ENCODE results near the gene ACACA. TPM values are rescaled to one million over a fixed set of nuclear protein-coding genes. Genes with fewer than 3 reads are reported as not detected.

ACACA gene
- total and polyA plus RNA-seq, 2 donors (not counting 1 experiment from before 2014, with no cell fraction given): 45.2 to 123 TPM

DNA sequence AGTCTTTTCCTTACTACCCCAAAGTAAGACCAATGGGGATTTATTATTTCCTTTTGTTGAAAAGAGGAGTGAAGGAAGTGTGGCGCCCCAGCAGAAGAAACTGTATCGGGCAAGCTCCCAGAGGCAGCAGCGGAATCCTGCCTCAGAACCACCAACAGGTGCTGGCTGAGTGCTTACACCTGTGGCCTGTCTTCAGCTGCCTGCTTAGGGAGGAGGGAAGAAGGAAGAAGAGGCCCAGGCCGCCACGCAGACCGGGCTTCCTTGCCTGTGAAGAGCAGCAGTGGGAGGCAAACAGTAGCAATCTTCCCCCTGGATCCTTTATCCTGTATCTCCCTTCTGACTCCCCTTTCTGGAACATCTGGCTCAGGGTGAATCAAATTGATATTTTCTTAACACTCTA, 323.2 kb downstream of the ACACA start:
- no peak for TF ChIP-seq EZH2 (IDR thresholded peaks at IDR 0.05; ENCODE audit: low read length, missing control alignments)
- TF ChIP-seq, protein P1, sequence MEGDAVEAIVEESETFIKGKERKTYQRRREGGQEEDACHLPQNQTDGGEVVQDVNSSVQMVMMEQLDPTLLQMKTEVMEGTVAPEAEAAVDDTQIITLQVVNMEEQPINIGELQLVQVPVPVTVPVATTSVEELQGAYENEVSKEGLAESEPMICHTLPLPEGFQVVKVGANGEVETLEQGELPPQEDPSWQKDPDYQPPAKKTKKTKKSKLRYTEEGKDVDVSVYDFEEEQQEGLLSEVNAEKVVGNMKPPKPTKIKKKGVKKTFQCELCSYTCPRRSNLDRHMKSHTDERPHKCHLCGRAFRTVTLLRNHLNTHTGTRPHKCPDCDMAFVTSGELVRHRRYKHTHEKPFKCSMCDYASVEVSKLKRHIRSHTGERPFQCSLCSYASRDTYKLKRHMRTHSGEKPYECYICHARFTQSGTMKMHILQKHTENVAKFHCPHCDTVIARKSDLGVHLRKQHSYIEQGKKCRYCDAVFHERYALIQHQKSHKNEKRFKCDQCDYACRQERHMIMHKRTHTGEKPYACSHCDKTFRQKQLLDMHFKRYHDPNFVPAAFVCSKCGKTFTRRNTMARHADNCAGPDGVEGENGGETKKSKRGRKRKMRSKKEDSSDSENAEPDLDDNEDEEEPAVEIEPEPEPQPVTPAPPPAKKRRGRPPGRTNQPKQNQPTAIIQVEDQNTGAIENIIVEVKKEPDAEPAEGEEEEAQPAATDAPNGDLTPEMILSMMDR (conservative IDR thresholded peaks at IDR 0.05 in 1 of 2, IDR thresholded peaks at IDR 0.05 in 1 of 2; ENCODE audit: low read depth in 1 of 2, low read length in 2 of 2): no peak
- peak in 1 of 2 donors; percentile 12 for DNase-seq (ENCODE audit: low read depth in 2 of 2)
- Histone ChIP-seq H2AFZ (ENCODE audit: low read length) (no peak overlapping the region), H3K27me3 (ENCODE audit: control insufficient read depth, insufficient read depth, low read length) (no peaks in the 10 kb centered on the region), H3K9me3 (ENCODE audit: control insufficient read depth, insufficient read depth, low read depth, low read length) (no peaks in the 10 kb centered on the region), H3K27ac (ENCODE audit: insufficient read depth, low read length) (no peak overlapping the region), H4K20me1 (ENCODE audit: control insufficient read depth, extremely low read depth, insufficient read depth, low read length) (no peaks in the 10 kb centered on the region), H3K4me3 (replicated peaks in 1 of 4; ENCODE audit: control extremely low read depth in 1 of 4, insufficient read depth in 1 of 4, low read depth in 3 of 4, low read length in 4 of 4) (no peak overlapping the region), H3K36me3 (ENCODE audit: control insufficient read depth, insufficient read depth, low read length) (peaks cover 15% of the 10 kb centered on the region), H3K9ac (ENCODE audit: insufficient read depth, low read length) (no peak overlapping the region), H3K79me2 (ENCODE audit: control insufficient read depth, insufficient read depth, low read length) (no peaks in the 10 kb centered on the region), H3K4me1 (ENCODE audit: control insufficient read depth, extremely low read depth, insufficient read depth, low read length) (no peaks in the 10 kb centered on the region), H3K4me2 (ENCODE audit: extremely low read depth, insufficient read depth, low read length) (no peak overlapping the region)

DNA sequence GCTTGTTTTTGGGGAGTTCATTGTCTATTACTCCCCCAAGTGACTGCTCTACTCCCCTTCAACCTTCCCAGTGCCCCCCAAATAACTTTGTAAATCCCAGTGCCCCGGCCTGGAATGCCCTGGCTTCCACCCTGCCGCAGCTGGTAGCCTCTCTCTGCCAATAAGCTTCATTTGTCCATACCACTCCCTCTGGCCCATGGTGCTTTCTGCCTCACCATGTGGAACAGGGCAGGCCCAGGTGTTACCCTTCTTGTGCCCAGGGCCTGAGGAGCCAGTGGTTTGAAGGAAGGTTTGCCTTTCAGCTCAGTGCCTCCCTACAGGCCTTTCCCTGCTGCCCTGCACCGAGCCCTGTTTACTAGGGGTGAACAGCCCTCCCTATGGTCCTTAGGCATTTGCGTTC, 323.7 kb downstream of the ACACA start:
- no peak overlapping the region for H3K27ac ChIP-seq (ENCODE audit: insufficient read depth, low read length)
- H3K4me2 ChIP-seq (ENCODE audit: extremely low read depth, insufficient read depth, low read length): no peak overlapping the region
- TF ChIP-seq, protein P1 (conservative IDR thresholded peaks at IDR 0.05 in 1 of 2, IDR thresholded peaks at IDR 0.05 in 1 of 2; ENCODE audit: low read depth in 1 of 2, low read length in 2 of 2): no peak
- no peak for TF ChIP-seq EZH2 (IDR thresholded peaks at IDR 0.05; ENCODE audit: low read length, missing control alignments)

DNA sequence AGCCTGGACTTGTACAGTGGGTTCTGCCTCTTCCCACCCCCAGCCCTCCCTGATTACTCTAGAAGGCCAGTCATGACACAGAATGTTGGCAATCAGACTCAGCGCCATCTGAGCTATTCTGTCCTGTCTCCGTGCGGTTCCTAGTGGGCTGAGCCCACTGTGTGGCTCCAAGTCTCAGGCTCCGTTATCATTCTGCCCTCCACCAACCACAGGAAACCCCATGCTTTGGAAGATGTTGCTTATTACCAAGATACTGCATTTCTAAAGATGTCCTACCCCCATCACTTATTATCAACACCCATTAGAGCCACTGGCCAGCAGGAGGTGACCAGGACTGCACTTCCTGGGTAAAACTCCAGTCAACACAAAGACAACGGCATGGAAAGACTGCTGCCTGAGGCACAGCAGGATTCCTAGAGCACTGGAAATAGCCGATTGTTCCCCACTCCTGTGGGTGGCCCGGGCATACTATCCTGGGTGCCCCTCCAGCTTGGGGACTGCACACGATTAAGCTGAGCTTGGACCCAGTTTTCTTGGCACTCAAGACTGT, 324.2 kb downstream of the ACACA start:
- H3K27me3 ChIP-seq (ENCODE audit: control insufficient read depth, insufficient read depth, low read length): no peaks in the 10 kb centered on the region
- H3K27ac ChIP-seq (ENCODE audit: insufficient read depth, low read length): no peak overlapping the region
- no peak overlapping the region for H2AFZ ChIP-seq (ENCODE audit: low read length)
- H4K20me1 ChIP-seq (ENCODE audit: control insufficient read depth, extremely low read depth, insufficient read depth, low read length): no peaks in the 10 kb centered on the region
- no peak for TF ChIP-seq EZH2 (IDR thresholded peaks at IDR 0.05; ENCODE audit: low read length, missing control alignments)
- TF ChIP-seq, protein P1 (conservative IDR thresholded peaks at IDR 0.05 in 1 of 2, IDR thresholded peaks at IDR 0.05 in 1 of 2; ENCODE audit: low read depth in 1 of 2, low read length in 2 of 2): no peak
- DNase-seq (ENCODE audit: low read depth in 2 of 2): no peak
- H3K4me1 ChIP-seq (ENCODE audit: control insufficient read depth, extremely low read depth, insufficient read depth, low read length): no peaks in the 10 kb centered on the region
- peaks cover 13% of the 10 kb centered on the region for H3K36me3 ChIP-seq (ENCODE audit: control insufficient read depth, insufficient read depth, low read length)
- no peak overlapping the region for H3K9ac ChIP-seq (ENCODE audit: insufficient read depth, low read length)
- H3K4me3 ChIP-seq (replicated peaks in 1 of 4; ENCODE audit: control extremely low read depth in 1 of 4, insufficient read depth in 1 of 4, low read depth in 3 of 4, low read length in 4 of 4): no peak overlapping the region
- H3K4me2 ChIP-seq (ENCODE audit: extremely low read depth, insufficient read depth, low read length): no peak overlapping the region
- no peaks in the 10 kb centered on the region for H3K79me2 ChIP-seq (ENCODE audit: control insufficient read depth, insufficient read depth, low read length)
- H3K9me3 ChIP-seq (ENCODE audit: control insufficient read depth, insufficient read depth, low read depth, low read length): no peaks in the 10 kb centered on the region

More for the DNA sequence above, 323.7 kb downstream of the ACACA start:
- H3K4me3 ChIP-seq (replicated peaks in 1 of 4; ENCODE audit: control extremely low read depth in 1 of 4, insufficient read depth in 1 of 4, low read depth in 3 of 4, low read length in 4 of 4): no peak overlapping the region
- DNase-seq (ENCODE audit: low read depth in 2 of 2): no peak
- no peaks in the 10 kb centered on the region for H3K79me2 ChIP-seq (ENCODE audit: control insufficient read depth, insufficient read depth, low read length)
- H3K9ac ChIP-seq (ENCODE audit: insufficient read depth, low read length): no peak overlapping the region
- no peaks in the 10 kb centered on the region for H3K9me3 ChIP-seq (ENCODE audit: control insufficient read depth, insufficient read depth, low read depth, low read length)
- no peaks in the 10 kb centered on the region for H3K27me3 ChIP-seq (ENCODE audit: control insufficient read depth, insufficient read depth, low read length)
- H2AFZ ChIP-seq (ENCODE audit: low read length): no peak overlapping the region
- no peaks in the 10 kb centered on the region for H3K4me1 ChIP-seq (ENCODE audit: control insufficient read depth, extremely low read depth, insufficient read depth, low read length)
- no peaks in the 10 kb centered on the region for H4K20me1 ChIP-seq (ENCODE audit: control insufficient read depth, extremely low read depth, insufficient read depth, low read length)
- peaks cover 15% of the 10 kb centered on the region for H3K36me3 ChIP-seq (ENCODE audit: control insufficient read depth, insufficient read depth, low read length)

All from fibroblast of lung (primary cell).